HG03439 (cell line): ENCODE measurements around the gene ENTR1.
A peak's percentile ranks its signal among the peaks of the same experiment; 100 is the strongest.

Source experiments
- ATAC-seq: cut with Tn5 transposase; IDR thresholded peaks from one replicate; pipeline ENCODE4 v1.9.1; 2021; ENCODE audit warnings: mild to moderate bottlenecking, moderate library complexity; ENCODE audit not compliant: unreplicated experiment

ENTR1 gene

GRCh38 chr9:136410500-136411287 lies at the start of gene ENTR1, which contains the start of gene PMPCA:
Gene ENTR1, minus strand, starts transcription at chr9:136410614. Its CDS starts 217 bp downstream, at chr9:136410397.
Gene PMPCA, plus strand, starts transcription at chr9:136410658. Its CDS starts 11 bp downstream, at chr9:136410669.
- ATAC-seq: peak; percentile 74

GRCh38 chr9:136459425-136459824 lies 49.0 kb upstream of the ENTR1 start:
- ATAC-seq: no peak

GRCh38 chr9:136457326-136457725 lies 46.9 kb upstream of the ENTR1 start:
- no peak for ATAC-seq

- ATAC-seq: no peak
These were observed 45.8 kb upstream of the ENTR1 start for GRCh38 chr9:136456258-136456657.

GRCh38 chr9:136455043-136456002 lies 44.9 kb upstream of the ENTR1 start:
- no peak for ATAC-seq

- no peak for ATAC-seq
These were observed 43.8 kb upstream of the ENTR1 start for GRCh38 chr9:136454026-136454796.

GRCh38 chr9:136453326-136453725 lies 42.9 kb upstream of the ENTR1 start:
- no peak for ATAC-seq

GRCh38 chr9:136451221-136451877 lies 40.9 kb upstream of the ENTR1 start:
- ATAC-seq: no peak

GRCh38 chr9:136448655-136449054 lies 38.2 kb upstream of the ENTR1 start:
- no peak for ATAC-seq

- ATAC-seq: no peak
These were observed 36.9 kb upstream of the ENTR1 start for GRCh38 chr9:136447173-136447778.

- ATAC-seq: no peak
These were observed 35.4 kb upstream of the ENTR1 start for GRCh38 chr9:136445799-136446198.

GRCh38 chr9:136444102-136444501 lies 33.7 kb upstream of the ENTR1 start:
- ATAC-seq: no peak

- ATAC-seq: no peak
These were observed 33.3 kb upstream of the ENTR1 start for GRCh38 chr9:136443687-136444086.

GRCh38 chr9:136443087-136443486 lies 32.7 kb upstream of the ENTR1 start:
- ATAC-seq: no peak

- no peak for ATAC-seq
These were observed 31.9 kb upstream of the ENTR1 start for GRCh38 chr9:136442265-136442664.

GRCh38 chr9:136441681-136442245 lies 31.3 kb upstream of the ENTR1 start:
- no peak for ATAC-seq

GRCh38 chr9:136441191-136441680 lies 30.8 kb upstream of the ENTR1 start:
- ATAC-seq: no peak

GRCh38 chr9:136439481-136440408 lies 29.3 kb upstream of the ENTR1 start, which contains the start of gene INPP5E:
Gene INPP5E, minus strand, starts transcription at chr9:136439845. Its CDS starts 426 bp downstream, at chr9:136439419.
- ATAC-seq: peak; percentile 49
